ENCODE data around the gene DOCK8.

DOCK8 gene

GRCh38 chr9:447230-448025 is 232.8 kb downstream of the DOCK8 start:
- FAIRE-seq (no peak), DNase-seq (ENCODE audit: insufficient read length, low spot score) (no peak)

GRCh38 chr9:450057-450456 is 235.4 kb downstream of the DOCK8 start:
- no peak for DNase-seq (ENCODE audit: insufficient read length, low spot score)
- no peak for FAIRE-seq

- no peak for FAIRE-seq
Observed at GRCh38 chr9:450561-450960, 235.9 kb downstream of the DOCK8 start.

GRCh38 chr9:453832-454231 is 239.2 kb downstream of the DOCK8 start:
- FAIRE-seq (no peak), DNase-seq (ENCODE audit: insufficient read length, low spot score) (no peak)

More at GRCh38 chr9:450561-450960, 235.9 kb downstream of the DOCK8 start:
- no peak for DNase-seq (ENCODE audit: insufficient read length, low spot score)

- no peak for DNase-seq (ENCODE audit: insufficient read length, low spot score)
Observed at GRCh38 chr9:456365-456764, 241.7 kb downstream of the DOCK8 start.

GRCh38 chr9:458590-458989 is 243.9 kb downstream of the DOCK8 start:
- DNase-seq (ENCODE audit: insufficient read length, low spot score) (no peak), FAIRE-seq (no peak)

More at GRCh38 chr9:456365-456764, 241.7 kb downstream of the DOCK8 start:
- FAIRE-seq: no peak

- no peak for FAIRE-seq
- DNase-seq (ENCODE audit: insufficient read length, low spot score): no peak
Observed at GRCh38 chr9:459491-460444, 245.1 kb downstream of the DOCK8 start.

- FAIRE-seq (no peak), DNase-seq (ENCODE audit: insufficient read length, low spot score) (no peak)
Observed at GRCh38 chr9:462121-462520, 247.5 kb downstream of the DOCK8 start.

- DNase-seq (ENCODE audit: insufficient read length, low spot score) (no peak), FAIRE-seq (no peak)
Observed at GRCh38 chr9:462606-463005, 247.9 kb downstream of the DOCK8 start.

GRCh38 chr9:463455-464171 is 248.9 kb downstream of the DOCK8 start:
- no peak for FAIRE-seq
- no peak for DNase-seq (ENCODE audit: insufficient read length, low spot score)

- DNase-seq (ENCODE audit: insufficient read length, low spot score): no peak
- no peak for FAIRE-seq
Observed at GRCh38 chr9:466747-467146, 252.1 kb downstream of the DOCK8 start.

- DNase-seq (ENCODE audit: insufficient read length, low spot score): no peak
- FAIRE-seq: no peak
Observed at GRCh38 chr9:468766-469426, 254.2 kb downstream of the DOCK8 start.

GRCh38 chr9:469672-470551 is 255.2 kb downstream of the DOCK8 start:
- DNase-seq (ENCODE audit: insufficient read length, low spot score): peak; percentile 18
- FAIRE-seq: no peak

GRCh38 chr9:470552-471194 is 256.0 kb downstream of the DOCK8 start:
- no peak for DNase-seq (ENCODE audit: insufficient read length, low spot score)
- FAIRE-seq: no peak

- DNase-seq (ENCODE audit: insufficient read length, low spot score) (no peak), FAIRE-seq (no peak)
Observed at GRCh38 chr9:471320-471719, 256.7 kb downstream of the DOCK8 start.

- DNase-seq (ENCODE audit: insufficient read length, low spot score) (no peak), FAIRE-seq (no peak)
Observed at GRCh38 chr9:472479-473075, 257.9 kb downstream of the DOCK8 start.

GRCh38 chr9:477193-477592 is 262.5 kb downstream of the DOCK8 start:
- DNase-seq (ENCODE audit: insufficient read length, low spot score) (no peak), FAIRE-seq (no peak)

GRCh38 chr9:479304-479970 is 264.8 kb downstream of the DOCK8 start:
- DNase-seq (ENCODE audit: insufficient read length, low spot score): no peak
- no peak for FAIRE-seq

Data from HTR-8/SVneo (cell line).